Upper lobe of left lung (tissue), 4 donors: ENCODE results near the gene HSPA4.

ENCODE experiments used
- CTCF ChIP-seq, 6 experiments: fragments of 450-650 bp in 4 of 6; fragments of 200-600 bp in 2 of 6; sonication (generic) in 2 of 6; IDR thresholded peaks; one replicate each; pipeline ENCODE4 v1.5.1; 2016 to 2019; ENCODE audit warnings: antibody characterized with exemption in 6 of 6
- EP300 ChIP-seq, 4 donors: sonication (generic); formaldehyde crosslinking; IDR thresholded peaks; one replicate each; pipeline ENCODE4 v1.5.1; 2017; ENCODE audit warnings: antibody characterized with exemption in 4 of 4, control low read depth in 2 of 4
- POLR2A ChIP-seq, 4 donors: fragments of 450-650 bp; IDR thresholded peaks; one replicate each; pipeline ENCODE4 v1.5.1; 2016 to 2017; ENCODE audit warnings: antibody characterized with exemption in 4 of 4, mild to moderate bottlenecking in 2 of 4
- POLR2AphosphoS5 ChIP-seq, 2 donors: sonication (generic); formaldehyde crosslinking; IDR thresholded peaks; one replicate each; pipeline ENCODE4 v1.5.1; 2017; ENCODE audit warnings: antibody characterized with exemption in 2 of 2

DNA sequence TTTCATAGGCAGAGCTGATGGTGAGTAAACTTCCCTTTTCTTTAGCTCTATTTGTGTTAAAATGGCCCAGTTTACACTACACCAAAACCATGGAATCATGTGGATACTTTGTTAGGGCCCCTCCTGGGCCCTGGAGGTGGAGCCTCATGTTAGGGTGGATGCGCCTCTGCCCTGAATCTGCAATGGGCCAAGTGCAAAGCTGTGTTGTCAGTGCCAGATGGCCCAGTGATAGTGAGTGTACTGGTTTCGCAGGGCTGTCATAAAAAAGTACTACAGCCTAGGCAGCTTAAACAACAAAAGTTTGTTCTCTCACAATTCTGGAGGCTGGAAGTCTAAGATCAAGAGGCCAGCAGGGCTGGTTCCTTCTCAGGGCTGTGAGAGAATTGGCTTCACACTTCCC is 64.8 kb downstream of the HSPA4 start:
- TF ChIP-seq CTCF (IDR thresholded peaks at IDR 0.05) (no peak), POLR2A (IDR thresholded peaks at IDR 0.05) (no peak), POLR2AphosphoS5 (IDR thresholded peaks at IDR 0.05) (no peak), EP300 (IDR thresholded peaks at IDR 0.05) (no peak)
